Prostate gland (tissue), 2 donors: ENCODE results near the gene PLXNB1. TPM values are rescaled to one million over a fixed set of nuclear protein-coding genes. Genes with fewer than 3 reads are reported as not detected.

Experiments used
- DNase-seq: peaks from one replicate; pipeline ENCODE4 v3.0.0-alpha.2; 2019; ENCODE audit warnings: low spot score
- H3K27ac ChIP-seq, 2 donors: fragments of 200-600 bp; sonication (generic); 2 replicates each; pipeline ENCODE4 v1.5.1; 2017 to 2019
- H3K27me3 ChIP-seq: fragments of 200-600 bp; sonication (generic); replicated peaks from 2 replicates; pipeline ENCODE4 v1.5.1; 2019; ENCODE audit not compliant: insufficient read depth
- H3K36me3 ChIP-seq, 2 donors: fragments of 200-600 bp; sonication (generic); 1 replicate in 1 of 2; 2 replicates in 1 of 2; pipeline versions ENCODE4 v1.5.1 to v1.8.1; 2017 to 2019
- H3K4me1 ChIP-seq: fragments of 200-600 bp; sonication (generic); replicated peaks from 2 replicates; pipeline ENCODE4 v1.5.1; 2019
- H3K4me3 ChIP-seq, 2 donors: fragments of 200-600 bp; sonication (generic); 2 replicates each; pipeline ENCODE4 v1.5.1; 2017 to 2019
- H3K9me3 ChIP-seq: fragments of 200-600 bp; sonication (generic); 2 replicates; pipeline ENCODE4 v1.5.1; 2017
- CTCF ChIP-seq, 4 experiments: fragments of 200-600 bp in 2 of 4; fragments of 450-650 bp in 2 of 4; sonication (generic) in 2 of 4; IDR thresholded peaks; 1 replicate in 3 of 4; 2 replicates in 1 of 4; pipeline ENCODE4 v1.5.1; 2016 to 2019; ENCODE audit warnings: antibody characterized with exemption in 4 of 4, mild to moderate bottlenecking in 2 of 4, moderate library complexity in 2 of 4
- POLR2A ChIP-seq: fragments of 450-650 bp; IDR thresholded peaks from one replicate; pipeline ENCODE4 v1.6.1; 2016; ENCODE audit warnings: antibody characterized with exemption, mild to moderate bottlenecking
- POLR2AphosphoS5 ChIP-seq: sonication (generic); formaldehyde crosslinking; IDR thresholded peaks from one replicate; pipeline ENCODE4 v1.6.1; 2017; ENCODE audit warnings: antibody characterized with exemption
- WGBS: methylation state at CpG from one replicate; pipeline ENCODE4 v1.1.5; 2018; 5-methylcytosine and 5-hydroxymethylcytosine counted together
- intact Hi-C: fragments of 100-400 bp; cut with DNase I; formaldehyde crosslinking; loops from one replicate; pipeline ENCODE4 v1.14.2; 2022
- total RNA-seq, 2 donors: library from RNA; depleted of rRNA; stranded (reverse); fragments of >200 nt; gene quantifications; one replicate each; pipeline ENCODE4 v1.1.0, GENCODE V29; 2016

Gene PLXNB1
- total RNA-seq, 2 donors from 2014 or later: 115 to 182 TPM

GRCh38 chr3:48468329-48468731 lies 38.4 kb upstream of the PLXNB1 start:
- TF ChIP-seq POLR2AphosphoS5 (no peak), POLR2A (no peak), CTCF (IDR thresholded peaks at IDR 0.05) (no peak)
- no peak for DNase-seq
- intact Hi-C loops: loop anchor here (5.0 kb wide), 1 partner anchor 129 kb away; the partner anchor contains the start of gene COL7A1
- H3K4me1 ChIP-seq: peaks cover 45% of the 10 kb centered on the region
- peak overlapping the region; percentile 99 to 100 for H3K27ac ChIP-seq
- 48% methylated on average over 8 of the region's 8 CpGs for WGBS
- H3K9me3 ChIP-seq: no peaks in the 10 kb centered on the region
- H3K4me3 ChIP-seq: no peak overlapping the region
- no peaks in the 10 kb centered on the region for H3K27me3 ChIP-seq
- peaks cover 0 to 7% of the 10 kb centered on the region in 2 donors for H3K36me3 ChIP-seq

DNA sequence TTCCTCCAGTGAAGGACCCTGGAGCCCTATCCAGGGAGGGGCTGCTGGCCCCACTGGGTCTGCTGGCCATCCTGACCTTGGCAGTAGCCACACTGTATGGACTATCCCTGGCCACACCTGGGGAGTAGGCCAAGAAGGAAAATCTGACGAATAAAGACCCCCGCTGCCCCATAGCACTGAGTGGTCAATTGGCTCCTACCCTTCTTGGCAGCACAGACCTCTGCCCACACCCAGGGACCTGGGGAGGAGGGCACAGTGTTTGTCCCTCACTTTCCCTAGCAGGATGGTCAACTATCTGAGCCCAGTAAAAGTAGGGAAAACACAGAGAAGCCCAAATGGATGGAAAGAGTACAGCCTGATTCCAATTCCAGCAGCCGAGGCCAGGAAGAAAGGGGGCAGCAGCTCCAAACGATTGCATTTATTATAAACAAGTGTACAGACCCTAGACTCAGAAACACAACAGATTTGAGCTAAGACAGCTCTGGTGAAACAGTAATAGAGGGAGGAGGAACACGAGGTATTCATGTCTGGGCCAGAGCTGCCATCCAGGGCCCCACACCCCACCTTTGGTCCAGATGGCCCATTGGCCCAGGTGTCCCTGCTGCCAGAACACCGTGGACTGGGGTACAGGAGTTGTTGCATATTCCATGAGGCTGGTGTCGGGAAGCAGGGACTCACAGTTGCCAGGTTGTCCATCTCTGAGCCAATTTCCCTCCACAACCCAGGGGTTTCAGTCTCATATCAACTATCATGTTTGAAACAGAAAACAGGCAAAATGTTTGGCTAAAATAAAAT lies 37.8 kb upstream of the PLXNB1 start:
- no peak for DNase-seq
- H3K9me3 ChIP-seq: no peaks in the 10 kb centered on the region
- H3K4me3 ChIP-seq: peak overlapping the region in 1 of 2 donors; percentile 50
- intact Hi-C loops: loop anchor here (5.0 kb wide), 1 partner anchor 130 kb away; the partner anchor contains the start of gene COL7A1
- H3K27ac ChIP-seq: peak overlapping the region; percentile 99 to 100
- no peak for TF ChIP-seq POLR2AphosphoS5
- TF ChIP-seq CTCF (IDR thresholded peaks at IDR 0.05): no peak
- no peak for TF ChIP-seq POLR2A
- H3K4me1 ChIP-seq: peaks cover 43% of the 10 kb centered on the region
- H3K27me3 ChIP-seq: no peaks in the 10 kb centered on the region
- WGBS: 44% methylated on average over 7 of the region's 7 CpGs
- H3K36me3 ChIP-seq: peaks cover 0 to 7% of the 10 kb centered on the region in 2 donors

GRCh38 chr3:48467110-48467454 lies 37.2 kb upstream of the PLXNB1 start:
- WGBS: 61% methylated on average over 9 of the region's 9 CpGs
- no peak for DNase-seq
- intact Hi-C loops: loop anchor here (5.0 kb wide), 1 partner anchor 130 kb away; the partner anchor contains the start of gene COL7A1
- TF ChIP-seq CTCF (IDR thresholded peaks at IDR 0.05): no peak
- TF ChIP-seq POLR2AphosphoS5: no peak
- no peak for TF ChIP-seq POLR2A
- Histone ChIP-seq H3K9me3 (no peaks in the 10 kb centered on the region), H3K27me3 (no peaks in the 10 kb centered on the region), H3K4me1 (peaks cover 43% of the 10 kb centered on the region), H3K4me3 (peak overlapping the region; percentile 35 to 50), H3K27ac (peak overlapping the region; percentile 99 to 100), H3K36me3 (peaks cover 0 to 7% of the 10 kb centered on the region in 2 donors)

GRCh38 chr3:48466386-48467109 lies 36.7 kb upstream of the PLXNB1 start:
- 28% methylated on average over 19 of the region's 19 CpGs for WGBS
- peaks cover 43% of the 10 kb centered on the region for H3K4me1 ChIP-seq
- H3K9me3 ChIP-seq: no peaks in the 10 kb centered on the region
- intact Hi-C loops: loop anchor here (5.0 kb wide), 1 partner anchor 131 kb away; the partner anchor contains the start of gene COL7A1
- H3K36me3 ChIP-seq: peaks cover 0 to 7% of the 10 kb centered on the region in 2 donors
- H3K27me3 ChIP-seq: no peaks in the 10 kb centered on the region
- no peak for DNase-seq
- peak overlapping the region; percentile 99 to 100 for H3K27ac ChIP-seq
- TF ChIP-seq POLR2AphosphoS5 (no peak), CTCF (IDR thresholded peaks at IDR 0.05) (no peak), POLR2A (no peak)
- H3K4me3 ChIP-seq: peak overlapping the region; percentile 35 to 50
